ENCODE measurements around the gene TBL1X. TPM values are rescaled to one million over a fixed set of nuclear protein-coding genes. Genes with fewer than 3 reads are reported as not detected.

Gene TBL1X
- total RNA-seq, 1 experiment from 2014 or later = 14.6 TPM

- Histone ChIP-seq H3K4me1 (ENCODE audit: control insufficient read depth, insufficient read depth, low read length) (no peaks in the 10 kb centered on the region; the same call in 1 of the 2 replicates), H3K4me3 (ENCODE audit: low read depth in 2 of 2, low read length in 2 of 2) (no peak overlapping the region), H3K9me3 (ENCODE audit: control insufficient read depth, insufficient read depth, low read depth, low read length) (no peaks in the 10 kb centered on the region), H3K27me3 (ENCODE audit: control insufficient read depth, insufficient read depth, low read length) (no peaks in the 10 kb centered on the region), H3K27ac (ENCODE audit: low read length) (no peak overlapping the region), H3K36me3 (ENCODE audit: control insufficient read depth, insufficient read depth, low read length) (no peaks in the 10 kb centered on the region)
- CTCF ChIA-PET = no interaction called here
- ATAC-seq = no peak
- DNase-seq (ENCODE audit: low read depth, low spot score) = no peak
- intact Hi-C loops (cut with micrococcal nuclease; ENCODE audit: unreplicated experiment) (no loop called here), in situ Hi-C loops (cut with HindIII; ENCODE audit: low pct_unique_long_range_greater_than_20kb, low sequenced_read_pairs) (no loop called here)
- BruUV-seq (replicated peaks) = no TSS peak
- POLR2A ChIA-PET = no interaction called here
- TF ChIP-seq SIN3A (IDR thresholded peaks at IDR 0.05; ENCODE audit: borderline replicate concordance, insufficient read depth, low read depth, low read length) (no peak), TCF7L2 (IDR thresholded peaks at IDR 0.05; ENCODE audit: low read depth, low read length) (no peak), POLR2AphosphoS5 (IDR thresholded peaks at IDR 0.05; ENCODE audit: low read depth, low read length) (no peak), CTCF (IDR thresholded peaks at IDR 0.05) (no peak)
- TF ChIP-seq, protein P1, sequence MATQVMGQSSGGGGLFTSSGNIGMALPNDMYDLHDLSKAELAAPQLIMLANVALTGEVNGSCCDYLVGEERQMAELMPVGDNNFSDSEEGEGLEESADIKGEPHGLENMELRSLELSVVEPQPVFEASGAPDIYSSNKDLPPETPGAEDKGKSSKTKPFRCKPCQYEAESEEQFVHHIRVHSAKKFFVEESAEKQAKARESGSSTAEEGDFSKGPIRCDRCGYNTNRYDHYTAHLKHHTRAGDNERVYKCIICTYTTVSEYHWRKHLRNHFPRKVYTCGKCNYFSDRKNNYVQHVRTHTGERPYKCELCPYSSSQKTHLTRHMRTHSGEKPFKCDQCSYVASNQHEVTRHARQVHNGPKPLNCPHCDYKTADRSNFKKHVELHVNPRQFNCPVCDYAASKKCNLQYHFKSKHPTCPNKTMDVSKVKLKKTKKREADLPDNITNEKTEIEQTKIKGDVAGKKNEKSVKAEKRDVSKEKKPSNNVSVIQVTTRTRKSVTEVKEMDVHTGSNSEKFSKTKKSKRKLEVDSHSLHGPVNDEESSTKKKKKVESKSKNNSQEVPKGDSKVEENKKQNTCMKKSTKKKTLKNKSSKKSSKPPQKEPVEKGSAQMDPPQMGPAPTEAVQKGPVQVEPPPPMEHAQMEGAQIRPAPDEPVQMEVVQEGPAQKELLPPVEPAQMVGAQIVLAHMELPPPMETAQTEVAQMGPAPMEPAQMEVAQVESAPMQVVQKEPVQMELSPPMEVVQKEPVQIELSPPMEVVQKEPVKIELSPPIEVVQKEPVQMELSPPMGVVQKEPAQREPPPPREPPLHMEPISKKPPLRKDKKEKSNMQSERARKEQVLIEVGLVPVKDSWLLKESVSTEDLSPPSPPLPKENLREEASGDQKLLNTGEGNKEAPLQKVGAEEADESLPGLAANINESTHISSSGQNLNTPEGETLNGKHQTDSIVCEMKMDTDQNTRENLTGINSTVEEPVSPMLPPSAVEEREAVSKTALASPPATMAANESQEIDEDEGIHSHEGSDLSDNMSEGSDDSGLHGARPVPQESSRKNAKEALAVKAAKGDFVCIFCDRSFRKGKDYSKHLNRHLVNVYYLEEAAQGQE (IDR thresholded peaks at IDR 0.05; ENCODE audit: insufficient read depth in 1 of 2, low read depth in 2 of 2, low read length in 1 of 2) = no peak
These were observed 68.8 kb downstream of the TBL1X start for GRCh38 chrX:9533611-9534010.

GRCh38 chrX:9534686-9535085, 69.8 kb downstream of the TBL1X start:
- TF ChIP-seq SIN3A (IDR thresholded peaks at IDR 0.05; ENCODE audit: borderline replicate concordance, insufficient read depth, low read depth, low read length) = no peak
- no peak for TF ChIP-seq TCF7L2 (IDR thresholded peaks at IDR 0.05; ENCODE audit: low read depth, low read length)
- no peak for TF ChIP-seq POLR2AphosphoS5 (IDR thresholded peaks at IDR 0.05; ENCODE audit: low read depth, low read length)
- TF ChIP-seq, protein P1 (IDR thresholded peaks at IDR 0.05; ENCODE audit: insufficient read depth in 1 of 2, low read depth in 2 of 2, low read length in 1 of 2) = no peak
- TF ChIP-seq CTCF (IDR thresholded peaks at IDR 0.05) = no peak
- Histone ChIP-seq H3K27ac (ENCODE audit: low read length) (no peak overlapping the region), H3K27me3 (ENCODE audit: control insufficient read depth, insufficient read depth, low read length) (no peaks in the 10 kb centered on the region), H3K4me1 (ENCODE audit: control insufficient read depth, insufficient read depth, low read length) (no peaks in the 10 kb centered on the region; the same call in 1 of the 2 replicates), H3K9me3 (ENCODE audit: control insufficient read depth, insufficient read depth, low read depth, low read length) (no peaks in the 10 kb centered on the region), H3K36me3 (ENCODE audit: control insufficient read depth, insufficient read depth, low read length) (no peaks in the 10 kb centered on the region), H3K4me3 (ENCODE audit: low read depth in 2 of 2, low read length in 2 of 2) (no peak overlapping the region)
- BruUV-seq (replicated peaks) = no TSS peak
- ChIA-PET POLR2A (no interaction called here), CTCF (no interaction called here)
- intact Hi-C loops (cut with micrococcal nuclease; ENCODE audit: unreplicated experiment) = no loop called here
- DNase-seq (ENCODE audit: low read depth, low spot score) (no peak), ATAC-seq (no peak)
- in situ Hi-C loops (cut with HindIII; ENCODE audit: low pct_unique_long_range_greater_than_20kb, low sequenced_read_pairs) = no loop called here
